ENCODE measurements around the gene FBXL7.

Gene FBXL7

GRCh38 chr5:15977851-15978250 lies 477.9 kb downstream of the FBXL7 start:
- no peaks in the 10 kb centered on the region for H3K4me1 ChIP-seq (ENCODE audit: low read length)
- no peaks in the 10 kb centered on the region for H3K79me2 ChIP-seq (ENCODE audit: low read length)
- H3K4me2 ChIP-seq (ENCODE audit: low read length): no peak overlapping the region
- no peak overlapping the region for H2AFZ ChIP-seq (ENCODE audit: low read depth, low read length)
- no peak overlapping the region for H3K4me3 ChIP-seq (ENCODE audit: low read length)
- H3K36me3 ChIP-seq (replicated peaks; ENCODE audit: low read depth, low read length): no peaks in the 10 kb centered on the region
- H3K9ac ChIP-seq (ENCODE audit: low read length): no peak overlapping the region
- no peaks in the 10 kb centered on the region for H4K20me1 ChIP-seq (ENCODE audit: insufficient read depth, low read length)
- H3K27ac ChIP-seq (ENCODE audit: low read length): no peak overlapping the region
- no peaks in the 10 kb centered on the region for H3K9me3 ChIP-seq (ENCODE audit: insufficient read depth, low read length)
- no peak for TF ChIP-seq CTCF (IDR thresholded peaks at IDR 0.05; ENCODE audit: low read depth, low read length)
- no peaks in the 10 kb centered on the region for H3K27me3 ChIP-seq (ENCODE audit: low read depth, low read length)

DNA sequence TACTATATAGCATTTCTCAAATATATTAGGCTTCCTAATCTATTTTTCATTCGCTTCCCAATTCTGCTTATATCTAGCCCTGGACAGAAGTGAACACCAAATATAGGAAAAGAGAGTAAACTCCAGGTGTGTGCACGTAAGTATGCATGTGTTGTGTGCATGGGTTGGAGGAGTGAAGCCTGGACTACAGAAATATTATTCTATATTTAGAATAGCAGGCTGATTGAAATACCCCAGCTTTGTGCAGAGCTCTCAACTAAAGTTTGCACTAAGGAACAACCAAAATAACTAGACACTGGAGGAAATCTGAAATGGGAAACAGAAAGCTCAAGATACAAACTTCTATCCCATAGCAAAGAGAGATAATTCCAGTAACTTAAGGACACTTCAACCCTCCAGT lies 480.9 kb downstream of the FBXL7 start:
- no peak for TF ChIP-seq EZH2phosphoT487 (IDR thresholded peaks at IDR 0.05; ENCODE audit: low read depth)
- no peak for TF ChIP-seq CTCF (IDR thresholded peaks at IDR 0.05; ENCODE audit: low read depth, low read length)
- Histone ChIP-seq H4K20me1 (ENCODE audit: insufficient read depth, low read length) (no peaks in the 10 kb centered on the region), H3K4me1 (ENCODE audit: low read length) (no peaks in the 10 kb centered on the region), H3K27ac (ENCODE audit: low read length) (no peak overlapping the region), H2AFZ (ENCODE audit: low read depth, low read length) (no peak overlapping the region), H3K4me3 (ENCODE audit: low read length) (no peak overlapping the region), H3K9ac (ENCODE audit: low read length) (no peak overlapping the region), H3K9me3 (ENCODE audit: insufficient read depth, low read length) (no peaks in the 10 kb centered on the region), H3K27me3 (ENCODE audit: low read depth, low read length) (no peaks in the 10 kb centered on the region), H3K79me2 (ENCODE audit: low read length) (no peaks in the 10 kb centered on the region), H3K4me2 (ENCODE audit: low read length) (no peak overlapping the region), H3K36me3 (replicated peaks; ENCODE audit: low read depth, low read length) (no peaks in the 10 kb centered on the region)

DNA sequence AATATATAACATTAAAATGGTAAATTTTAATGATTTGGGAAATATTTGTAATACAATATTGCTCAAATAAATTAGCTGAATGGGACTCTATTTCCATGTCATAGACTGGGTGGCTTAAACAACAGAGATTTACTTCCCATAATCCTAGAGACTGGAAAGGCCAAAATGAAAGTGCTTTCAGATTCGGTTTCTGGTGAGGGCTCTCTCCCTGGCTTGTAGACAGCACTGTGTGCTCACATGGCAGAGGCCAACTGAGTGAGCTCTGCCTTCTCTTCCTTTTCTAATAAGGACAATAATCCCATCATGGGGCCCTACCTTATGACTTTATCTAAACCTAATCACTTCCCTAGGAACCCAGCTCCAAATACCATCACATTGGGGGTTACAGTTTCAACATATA lies 483.4 kb downstream of the FBXL7 start:
- H3K27ac ChIP-seq (ENCODE audit: low read length): no peak overlapping the region
- H3K36me3 ChIP-seq (replicated peaks; ENCODE audit: low read depth, low read length): no peaks in the 10 kb centered on the region
- H3K4me2 ChIP-seq (ENCODE audit: low read length): no peak overlapping the region
- H3K27me3 ChIP-seq (ENCODE audit: low read depth, low read length): no peaks in the 10 kb centered on the region
- TF ChIP-seq EZH2phosphoT487 (IDR thresholded peaks at IDR 0.05; ENCODE audit: low read depth) (no peak), CTCF (IDR thresholded peaks at IDR 0.05; ENCODE audit: low read depth, low read length) (no peak)
- H4K20me1 ChIP-seq (ENCODE audit: insufficient read depth, low read length): no peaks in the 10 kb centered on the region
- no peak overlapping the region for H3K4me3 ChIP-seq (ENCODE audit: low read length)
- H3K9ac ChIP-seq (ENCODE audit: low read length): no peak overlapping the region
- no peaks in the 10 kb centered on the region for H3K9me3 ChIP-seq (ENCODE audit: insufficient read depth, low read length)
- no peak overlapping the region for H2AFZ ChIP-seq (ENCODE audit: low read depth, low read length)
- H3K79me2 ChIP-seq (ENCODE audit: low read length): no peaks in the 10 kb centered on the region
- no peaks in the 10 kb centered on the region for H3K4me1 ChIP-seq (ENCODE audit: low read length)

All from OCI-LY3 (cell line).